Adrenal gland (tissue), 12 donors: Measurements from ENCODE around the gene COL21A1. TPM values are rescaled to one million over a fixed set of nuclear protein-coding genes. Genes with fewer than 3 reads are reported as not detected.

Experiments used
- DNase-seq, 7 donors: peaks; one replicate each; pipeline ENCODE4 v3.0.0-alpha.2; 2019 to 2020
- H3K27ac ChIP-seq, 5 donors: fragments of 200-600 bp; sonication (generic) in 4 of 5; 1 replicate in 3 of 5; 2 replicates in 2 of 5; pipeline versions ENCODE4 v1.5.1 to v1.8.0; 2016 to 2020; ENCODE audit warnings: mild to moderate bottlenecking in 1 of 5
- H3K27me3 ChIP-seq: fragments of 200-600 bp; 2 replicates; pipeline ENCODE4 v1.8.0; 2021
- H3K36me3 ChIP-seq, 2 donors: fragments of 200-600 bp; replicated peaks in 1 of 2; 1 replicate in 1 of 2; 2 replicates in 1 of 2; pipeline versions ENCODE4 v1.5.1 to v1.8.0; 2018 to 2022
- H3K4me1 ChIP-seq, 2 donors: fragments of 200-600 bp; replicated peaks in 1 of 2; 1 replicate in 1 of 2; 2 replicates in 1 of 2; pipeline versions ENCODE4 v1.5.1 to v1.8.0; 2018 to 2021
- H3K4me3 ChIP-seq, 4 donors: fragments of 200-600 bp; sonication (generic) in 3 of 4; one replicate each; pipeline ENCODE4 v1.5.1; 2016 to 2018
- H3K9me3 ChIP-seq, 3 donors: fragments of 200-600 bp; sonication (generic) in 1 of 3; replicated peaks in 1 of 3; 1 replicate in 2 of 3; 2 replicates in 1 of 3; pipeline versions ENCODE4 v1.5.1 to v1.8.0; 2016 to 2021
- CTCF ChIP-seq, 6 experiments: fragments of 450-650 bp in 4 of 6; fragments of 200-600 bp in 2 of 6; sonication (generic) in 1 of 6; IDR thresholded peaks; 1 replicate in 5 of 6; 2 replicates in 1 of 6; pipeline versions ENCODE4 v1.5.1 to v1.8.0; 2016 to 2021; ENCODE audit warnings: antibody characterized with exemption in 6 of 6, mild to moderate bottlenecking in 2 of 6, moderate library complexity in 1 of 6
- POLR2A ChIP-seq, 2 donors: fragments of 450-650 bp; IDR thresholded peaks; one replicate each; pipeline ENCODE4 v1.6.1; 2017; ENCODE audit warnings: antibody characterized with exemption in 2 of 2, mild to moderate bottlenecking in 2 of 2, moderate library complexity in 1 of 2
- WGBS, 4 donors: extraction: QIAGEN DNeasy Blood & Tissue Kit in 2 of 4; methylation state at CpG; one replicate each; pipeline versions ENCODE4 v1.1.5 to v1.1.7; 2013 to 2017; 5-methylcytosine and 5-hydroxymethylcytosine counted together
- intact Hi-C, 2 donors: fragments of 100-400 bp; cut with DNase I; formaldehyde crosslinking; loops; one replicate each; pipeline versions ENCODE4 v1.14.1 to v1.15.0; 2022 to 2023
- polyA plus RNA-seq, 3 donors: library from polyadenylated mRNA; stranded (reverse); fragments of 200-250 nt in 2 of 3; fragments of 350-450 nt in 1 of 3; fragmentation: Illumina TruSeq in 1 of 3; extraction: RNeasy Lipid Tissue Mini Kit (QIAGEN cat#74804) in 1 of 3; gene quantifications; one replicate each; pipeline ENCODE4 v1.2.3, GENCODE V29; 2013 to 2014
- total RNA-seq, 9 donors: library from RNA; depleted of rRNA in 4 of 9; stranded (reverse); fragments of >200 nt in 4 of 9; fragments of 120-200 nt in 1 of 9; fragmentation: NEBNext Ultra II Directional in 1 of 9; extraction: Animal tissue kit (Norgen Biotek cat#: 25700) in 1 of 9; gene quantifications; one replicate each; pipeline versions ENCODE4 v1.1.0 to v1.2.4, GENCODE V29; 2013 to 2023
- donor health status: healthy with polysubstance abuse.
- donor health status: Bipolar disorder and iron deficiency.
- donor health status: DM: yes; HTN: yes; CAD: no.
- donor health status: DM: no; HTN: no; CAD: no.
- donor health status: DM: no; HTN: no; CAD: no.
- donor health status: DM: yes; HTN: yes; CAD: no.

Gene COL21A1
- total and polyA plus RNA-seq, 12 donors: 0.12 to 19.4 (median 1.2) TPM

- Histone ChIP-seq H3K4me3 (no peak overlapping the region), H3K36me3 (no peaks in the 10 kb centered on the region), H3K27me3 (no peaks in the 10 kb centered on the region), H3K4me1 (no peaks in the 10 kb centered on the region), H3K27ac (no peak overlapping the region), H3K9me3 (no peaks in the 10 kb centered on the region)
- WGBS, 4 donors: 67 to 78% (median 72%) methylated on average over 4 of the region's 4 CpGs
- intact Hi-C loops: no loop called here
- TF ChIP-seq POLR2A (IDR thresholded peaks at IDR 0.05) (no peak), CTCF (IDR thresholded peaks at IDR 0.05) (no peak)
- DNase-seq: no peak
Measured at GRCh38 chr6:56144538-56145324, 102.6 kb downstream of the COL21A1 start.

GRCh38 chr6:56143796-56144195, 103.6 kb downstream of the COL21A1 start:
- no peaks in the 10 kb centered on the region for H3K9me3 ChIP-seq
- no peak overlapping the region for H3K4me3 ChIP-seq
- H3K36me3 ChIP-seq: no peaks in the 10 kb centered on the region
- 55 to 72% (median 61%) methylated on average over 2 of the region's 2 CpGs for WGBS, 4 donors
- H3K27me3 ChIP-seq: no peaks in the 10 kb centered on the region
- TF ChIP-seq CTCF (IDR thresholded peaks at IDR 0.05) (no peak), POLR2A (IDR thresholded peaks at IDR 0.05) (no peak)
- no peak overlapping the region for H3K27ac ChIP-seq
- no peak for DNase-seq
- no peaks in the 10 kb centered on the region for H3K4me1 ChIP-seq
- intact Hi-C loops: no loop called here

- intact Hi-C loops: no loop called here
- Histone ChIP-seq H3K36me3 (no peaks in the 10 kb centered on the region), H3K9me3 (no peaks in the 10 kb centered on the region), H3K4me1 (no peaks in the 10 kb centered on the region), H3K27me3 (no peaks in the 10 kb centered on the region), H3K4me3 (no peak overlapping the region), H3K27ac (no peak overlapping the region)
- no peak for DNase-seq
- TF ChIP-seq CTCF (IDR thresholded peaks at IDR 0.05) (no peak), POLR2A (IDR thresholded peaks at IDR 0.05) (no peak)
Measured at GRCh38 chr6:56140090-56140489, 107.3 kb downstream of the COL21A1 start.

GRCh38 chr6:56115715-56116114, 131.7 kb downstream of the COL21A1 start:
- no peaks in the 10 kb centered on the region for H3K4me1 ChIP-seq
- no peaks in the 10 kb centered on the region for H3K9me3 ChIP-seq
- H3K27me3 ChIP-seq: no peaks in the 10 kb centered on the region

More at GRCh38 chr6:56115715-56116114, 131.7 kb downstream of the COL21A1 start:
- DNase-seq: no peak
- TF ChIP-seq POLR2A (IDR thresholded peaks at IDR 0.05) (no peak), CTCF (IDR thresholded peaks at IDR 0.05) (no peak)
- Histone ChIP-seq H3K4me3 (no peak overlapping the region), H3K36me3 (no peaks in the 10 kb centered on the region), H3K27ac (no peak overlapping the region)
- intact Hi-C loops: no loop called here
